ENCODE results near the gene PWWP2B. TPM values are rescaled to one million over a fixed set of nuclear protein-coding genes. Genes with fewer than 3 reads are reported as not detected.

Gene PWWP2B
- total and polyA plus RNA-seq, 2 of the 13 experiments (the other 11 are each of a cell fraction or from before 2014, with no cell fraction given) = 2.3 to 4.7 TPM

GRCh38 chr10:132453470-132453861, 56.5 kb downstream of the PWWP2B start:
- no peaks in the 10 kb centered on the region for H4K20me1 ChIP-seq (ENCODE audit: insufficient read depth, low read length)
- intact Hi-C loops (cut with micrococcal nuclease; ENCODE audit: unreplicated experiment) (loop anchor here (2.0 kb wide), 1 partner anchor 231 kb away; no protein-coding TSS in a partner anchor), in situ Hi-C loops (cut with HindIII; ENCODE audit: extremely low pct_ligation_motif_present, low pct_unique_long_range_greater_than_20kb) (loop anchor here (5.0 kb wide), 2 partner anchors 66 to 231 kb away; no protein-coding TSS in a partner anchor)
- peak overlapping the region; percentile 10 to 51 (median 36); a peak in 4 of 6 replicates for H3K4me3 ChIP-seq (replicated peaks in 1 of 3; ENCODE audit: insufficient read depth in 1 of 3, low read depth in 2 of 3, low read length in 3 of 3)
- H2AFZ ChIP-seq (ENCODE audit: low read length) = no peak overlapping the region
- WGBS (ENCODE audit: low lambda C conversion rate) = 53% methylated on average over 11 of the region's 15 CpGs
- no TSS peak for BruUV-seq (replicated peaks)
- H3K4me2 ChIP-seq (ENCODE audit: low read depth, low read length) = peak overlapping the region; percentile 76
- peaks cover 71% of the 10 kb centered on the region for H3K4me1 ChIP-seq (ENCODE audit: insufficient read depth, low read length)
- H3K27me3 ChIP-seq (ENCODE audit: control insufficient read depth in 1 of 2, insufficient read depth in 2 of 2, low read length in 2 of 2) = peaks cover 0 to 3% of the 10 kb centered on the region in 2 experiments; a peak in 1 of 5 replicates
- ChIA-PET POLR2A (interaction anchor here (0.9 kb wide), 1 partner anchor 65 kb away, joined by 3 read pairs; no protein-coding TSS in a partner anchor), CTCF (ENCODE audit: low intra/inter-chr PET ratio, low total read pairs) (interaction anchor here (1.1 to 2.0 kb wide), 3 partner anchors 8 to 230 kb away, joined by 4 to 13 read pairs (median 10); no protein-coding TSS in a partner anchor)
- TF ChIP-seq ZBTB7B (CRISPR knock-in tag; IDR thresholded peaks at IDR 0.05) (no peak), HDAC2 (CRISPR knock-in tag; IDR thresholded peaks at IDR 0.05) (no peak), ZNF335 (CRISPR knock-in tag; IDR thresholded peaks at IDR 0.05) (no peak), AGO1 (IDR thresholded peaks at IDR 0.05; ENCODE audit: low read depth, low read length, poor library complexity, severe bottlenecking) (peak; percentile 16), LCORL (IDR thresholded peaks at IDR 0.05) (no peak), LCORL (CRISPR knock-in tag; IDR thresholded peaks at IDR 0.05) (0 out of 2 replicates have a peak, but pooled peaks have one; percentile 48), GABPA (IDR thresholded peaks at IDR 0.05; ENCODE audit: low read depth, low read length) (no peak), GABPA (CRISPR knock-in tag; IDR thresholded peaks at IDR 0.05; ENCODE audit: low read depth) (no peak), NR2C2 (CRISPR knock-in tag; IDR thresholded peaks at IDR 0.05; ENCODE audit: borderline replicate concordance) (no peak), ZNF704 (CRISPR knock-in tag; IDR thresholded peaks at IDR 0.05; ENCODE audit: borderline replicate concordance) (no peak), PTBP1 (IDR thresholded peaks at IDR 0.05; ENCODE audit: low read depth, low read length, poor library complexity, severe bottlenecking) (no peak), RBFOX2 (IDR thresholded peaks at IDR 0.05; ENCODE audit: low read depth, low read length) (no peak), HMGA1 (CRISPR knock-in tag; conservative IDR thresholded peaks at IDR 0.05) (no peak), HNRNPLL (IDR thresholded peaks at IDR 0.05; ENCODE audit: low read depth, low read length, poor library complexity, severe bottlenecking) (no peak), ZNF672 (CRISPR knock-in tag; IDR thresholded peaks at IDR 0.05) (no peak), ZNF362 (CRISPR knock-in tag; IDR thresholded peaks at IDR 0.05; ENCODE audit: borderline replicate concordance) (no peak)
- TF ChIP-seq, protein P1, sequence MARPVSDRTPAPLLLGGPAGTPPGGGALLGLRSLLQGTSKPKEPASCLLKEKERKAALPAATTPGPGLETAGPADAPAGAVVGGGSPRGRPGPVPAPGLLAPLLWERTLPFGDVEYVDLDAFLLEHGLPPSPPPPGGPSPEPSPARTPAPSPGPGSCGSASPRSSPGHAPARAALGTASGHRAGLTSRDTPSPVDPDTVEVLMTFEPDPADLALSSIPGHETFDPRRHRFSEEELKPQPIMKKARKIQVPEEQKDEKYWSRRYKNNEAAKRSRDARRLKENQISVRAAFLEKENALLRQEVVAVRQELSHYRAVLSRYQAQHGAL (CRISPR knock-in tag; IDR thresholded peaks at IDR 0.05; ENCODE audit: not compliant biosample characterization) = peak; percentile 2
- H3K9ac ChIP-seq (ENCODE audit: insufficient read depth, low read depth, low read length) = no peak overlapping the region
- H3K27ac ChIP-seq (ENCODE audit: extremely low read length, insufficient read depth, low read length) = no peak overlapping the region
- no peak for FAIRE-seq
- H3K9me3 ChIP-seq (ENCODE audit: low read length) = no peaks in the 10 kb centered on the region
- ATAC-seq = no peak; the same call in 2 of the 3 replicates
- H3K36me3 ChIP-seq (replicated peaks in 1 of 2; ENCODE audit: control insufficient read depth in 1 of 2, insufficient read depth in 2 of 2, low read length in 2 of 2) = no peaks in the 10 kb centered on the region
- no peaks in the 10 kb centered on the region for H3K79me2 ChIP-seq (ENCODE audit: insufficient read depth, low read length)
- DNase-seq (ENCODE audit: low spot score) = no peak
